Esophagus (tissue), 2 donors: Measurements from ENCODE around the gene CPNE4. TPM values are rescaled to one million over a fixed set of nuclear protein-coding genes. Genes with fewer than 3 reads are reported as not detected.

ENCODE experiments used
- H3K27ac ChIP-seq, 2 donors: one replicate each; pipeline ENCODE4 v1.5.1; 2013; ENCODE audit warnings: low read depth in 2 of 2, mild to moderate bottlenecking in 2 of 2, inconsistent platforms in 1 of 2, low read length in 1 of 2, moderate library complexity in 1 of 2
- H3K27me3 ChIP-seq, 2 donors: one replicate each; pipeline ENCODE4 v1.6.1; 2013; ENCODE audit warnings: low read length in 2 of 2, control low read depth in 1 of 2, mild to moderate bottlenecking in 1 of 2; ENCODE audit not compliant: insufficient read depth in 2 of 2, control insufficient read depth in 1 of 2
- H3K36me3 ChIP-seq, 2 donors: one replicate each; pipeline ENCODE4 v1.6.1; 2013; ENCODE audit warnings: low read length in 1 of 2; ENCODE audit not compliant: control insufficient read depth in 2 of 2, insufficient read depth in 2 of 2
- H3K4me1 ChIP-seq, 2 donors: one replicate each; pipeline ENCODE4 v1.6.1; 2013; ENCODE audit warnings: low read length in 1 of 2; ENCODE audit not compliant: control insufficient read depth in 2 of 2, insufficient read depth in 2 of 2
- H3K4me3 ChIP-seq, 2 donors: one replicate each; pipeline ENCODE4 v1.5.1; 2013; ENCODE audit warnings: low read length in 2 of 2, mild to moderate bottlenecking in 2 of 2, low read depth in 1 of 2, moderate library complexity in 1 of 2
- H3K9me3 ChIP-seq, 2 donors: one replicate each; pipeline ENCODE4 v1.6.1; 2013; ENCODE audit warnings: mild to moderate bottlenecking in 2 of 2, low read depth in 1 of 2, low read length in 1 of 2, moderate library complexity in 1 of 2; ENCODE audit not compliant: control insufficient read depth in 2 of 2, insufficient read depth in 1 of 2
- WGBS, 2 donors: extraction: QIAGEN DNeasy Blood & Tissue Kit; methylation state at CpG; one replicate each; pipeline ENCODE4 v1.1.7; 2013; 5-methylcytosine and 5-hydroxymethylcytosine counted together
- polyA plus RNA-seq, 2 donors: library from polyadenylated mRNA; stranded (reverse); fragments of 200-250 nt; gene quantifications; one replicate each; pipeline ENCODE4 v1.2.3, GENCODE V29; 2013
- donor health status: healthy with polysubstance abuse.
- donor health status: Bipolar disorder and iron deficiency.

The CPNE4 gene
- polyA plus RNA-seq, 2 donors: 0.05 to 0.08 TPM

DNA sequence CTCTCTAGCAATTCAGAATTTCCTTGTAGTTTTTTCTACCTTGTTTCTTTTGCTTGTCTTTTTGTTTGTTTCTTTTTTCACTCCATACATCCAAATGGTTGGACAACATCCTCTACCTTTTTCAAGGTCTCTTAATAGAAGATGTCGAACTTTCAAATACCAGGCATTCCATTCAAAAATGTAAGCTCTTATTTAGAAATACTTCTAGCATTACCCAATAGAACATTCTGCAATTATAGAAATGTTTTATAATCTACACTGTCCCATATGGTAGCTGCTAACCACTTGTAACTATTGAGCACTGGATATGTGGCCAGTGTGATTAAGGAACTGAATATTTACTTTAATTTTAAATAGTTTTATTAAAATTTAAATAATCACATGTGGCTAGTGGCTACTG is 335.8 kb downstream of the CPNE4 start:
- 77 to 85% methylated on average over 1 of the region's 1 CpG for WGBS, 2 donors
- H3K36me3 ChIP-seq: no peaks in the 10 kb centered on the region

DNA sequence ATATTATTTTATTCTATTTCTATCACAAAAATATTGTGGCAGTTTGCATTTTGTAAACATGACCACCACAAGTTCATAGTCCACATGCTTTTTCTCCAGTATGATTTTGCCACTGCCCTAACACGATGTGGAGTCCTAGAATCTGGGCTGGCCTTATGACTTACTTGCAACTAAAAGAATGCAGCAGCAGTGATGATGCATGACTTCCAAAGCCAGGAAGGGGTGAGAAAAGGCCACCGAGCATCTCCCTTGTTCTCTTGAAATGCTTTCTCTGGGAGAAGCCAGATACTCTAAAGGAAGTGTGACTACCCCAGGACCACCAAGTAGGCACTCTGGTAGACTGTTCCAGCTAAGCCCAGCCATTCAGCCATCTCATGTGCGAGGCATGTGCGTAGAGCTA is 340.4 kb downstream of the CPNE4 start:
- WGBS, 2 donors: 82 to 86% methylated on average over 4 of the region's 4 CpGs

More for the DNA sequence above, 335.8 kb downstream of the CPNE4 start:
- Histone ChIP-seq H3K9me3 (no peaks in the 10 kb centered on the region), H3K27me3 (no peaks in the 10 kb centered on the region), H3K4me3 (no peak overlapping the region), H3K4me1 (no peaks in the 10 kb centered on the region), H3K27ac (no peak overlapping the region)

DNA sequence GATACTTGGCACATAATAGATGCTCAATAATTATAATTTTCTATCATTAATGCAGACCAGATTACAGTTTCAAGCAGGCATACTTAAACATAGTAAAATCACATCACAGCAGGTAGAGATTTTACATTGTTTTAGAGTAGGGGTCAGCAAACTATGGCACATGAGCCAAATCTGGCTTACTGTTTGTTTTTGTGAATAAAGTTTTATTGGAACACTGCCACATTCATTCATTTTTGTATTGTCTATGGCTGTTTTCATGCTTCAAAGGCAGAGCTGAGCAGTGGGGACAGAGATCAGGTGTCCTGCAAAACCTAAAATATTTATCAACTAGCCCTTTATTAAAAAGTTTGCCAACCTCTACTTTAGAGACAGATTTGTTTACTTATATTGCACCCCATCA is 342.5 kb downstream of the CPNE4 start:
- Histone ChIP-seq H3K27ac (no peak overlapping the region), H3K4me3 (no peak overlapping the region), H3K4me1 (no peaks in the 10 kb centered on the region), H3K27me3 (no peaks in the 10 kb centered on the region), H3K9me3 (no peaks in the 10 kb centered on the region), H3K36me3 (no peaks in the 10 kb centered on the region)

More for the DNA sequence above, 340.4 kb downstream of the CPNE4 start:
- Histone ChIP-seq H3K36me3 (no peaks in the 10 kb centered on the region), H3K9me3 (no peaks in the 10 kb centered on the region), H3K27me3 (no peaks in the 10 kb centered on the region), H3K4me3 (no peak overlapping the region), H3K27ac (no peak overlapping the region), H3K4me1 (no peaks in the 10 kb centered on the region)

DNA sequence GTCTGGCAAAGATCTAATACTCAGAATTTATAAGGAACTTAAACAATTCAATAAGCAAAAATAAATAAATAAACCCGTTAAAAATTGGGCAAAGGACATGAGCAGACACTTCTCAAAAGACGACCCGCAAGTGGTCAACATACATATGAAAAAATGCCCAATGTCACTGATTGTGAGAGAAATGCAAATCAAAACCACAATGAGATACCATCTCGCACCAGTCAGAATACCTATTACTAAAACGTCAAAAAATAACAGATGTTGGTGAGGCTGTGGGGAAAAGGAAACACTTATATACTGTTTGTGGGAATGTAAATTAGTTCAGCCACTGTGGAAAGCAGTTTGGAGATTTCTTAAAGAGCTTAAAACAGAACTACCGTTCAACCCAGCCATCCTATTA is 344.0 kb downstream of the CPNE4 start:
- Histone ChIP-seq H3K9me3 (no peaks in the 10 kb centered on the region), H3K4me1 (no peaks in the 10 kb centered on the region), H3K27ac (no peak overlapping the region), H3K4me3 (no peak overlapping the region), H3K27me3 (no peaks in the 10 kb centered on the region), H3K36me3 (no peaks in the 10 kb centered on the region)
- WGBS, 2 donors: 74 to 80% methylated on average over 6 of the region's 6 CpGs

- Histone ChIP-seq H3K36me3 (no peaks in the 10 kb centered on the region), H3K4me1 (no peaks in the 10 kb centered on the region), H3K4me3 (no peak overlapping the region), H3K9me3 (no peaks in the 10 kb centered on the region), H3K27ac (no peak overlapping the region), H3K27me3 (no peaks in the 10 kb centered on the region)
- 42 to 61% methylated on average over 3 of the region's 3 CpGs for WGBS, 2 donors
These were observed 346.4 kb downstream of the CPNE4 start for GRCh38 chr3:131688370-131688769.

GRCh38 chr3:131669600-131669999 is 365.2 kb downstream of the CPNE4 start:
- Histone ChIP-seq H3K27ac (no peak overlapping the region), H3K9me3 (no peaks in the 10 kb centered on the region), H3K4me1 (no peaks in the 10 kb centered on the region), H3K36me3 (no peaks in the 10 kb centered on the region), H3K4me3 (no peak overlapping the region), H3K27me3 (no peaks in the 10 kb centered on the region)
- 68 to 70% methylated on average over 4 of the region's 4 CpGs for WGBS, 2 donors

DNA sequence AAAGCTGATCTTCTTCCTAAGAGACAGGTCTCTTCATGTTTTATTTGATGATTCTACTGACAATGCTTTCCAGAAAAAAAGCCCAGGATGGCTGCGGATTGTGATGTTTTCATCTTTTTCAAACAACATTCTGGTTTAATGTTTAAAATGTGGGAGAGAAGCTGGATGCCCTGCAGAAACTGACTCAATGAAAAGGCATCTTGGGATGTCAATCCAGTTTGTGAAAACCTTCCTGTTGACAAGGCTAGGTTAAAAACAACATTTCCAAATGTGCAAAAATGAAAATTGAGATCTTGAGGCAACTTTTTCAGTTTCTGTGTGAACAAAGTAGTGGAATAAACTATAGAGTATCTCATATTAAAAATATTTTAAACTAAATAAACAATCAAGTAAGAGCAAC is 376.0 kb downstream of the CPNE4 start:
- Histone ChIP-seq H3K27ac (no peak overlapping the region), H3K9me3 (no peaks in the 10 kb centered on the region), H3K27me3 (no peaks in the 10 kb centered on the region), H3K4me1 (no peaks in the 10 kb centered on the region), H3K36me3 (no peaks in the 10 kb centered on the region), H3K4me3 (no peak overlapping the region)
- WGBS, 2 donors: 58 to 60% methylated on average over 1 of the region's 1 CpG

- H3K27ac ChIP-seq: no peak overlapping the region
- H3K4me1 ChIP-seq: no peaks in the 10 kb centered on the region
- H3K4me3 ChIP-seq: no peak overlapping the region
- no peaks in the 10 kb centered on the region for H3K27me3 ChIP-seq
- WGBS, 2 donors: 70 to 78% methylated on average over 3 of the region's 3 CpGs
- no peaks in the 10 kb centered on the region for H3K9me3 ChIP-seq
- H3K36me3 ChIP-seq: no peaks in the 10 kb centered on the region
These were observed 376.7 kb downstream of the CPNE4 start for GRCh38 chr3:131658115-131658514.

GRCh38 chr3:131655070-131655690 is 379.6 kb downstream of the CPNE4 start:
- Histone ChIP-seq H3K27me3 (no peaks in the 10 kb centered on the region), H3K9me3 (no peaks in the 10 kb centered on the region), H3K36me3 (no peaks in the 10 kb centered on the region), H3K4me1 (no peaks in the 10 kb centered on the region), H3K4me3 (no peak overlapping the region), H3K27ac (no peak overlapping the region)
- 61 to 76% methylated on average over 7 of the region's 7 CpGs for WGBS, 2 donors

DNA sequence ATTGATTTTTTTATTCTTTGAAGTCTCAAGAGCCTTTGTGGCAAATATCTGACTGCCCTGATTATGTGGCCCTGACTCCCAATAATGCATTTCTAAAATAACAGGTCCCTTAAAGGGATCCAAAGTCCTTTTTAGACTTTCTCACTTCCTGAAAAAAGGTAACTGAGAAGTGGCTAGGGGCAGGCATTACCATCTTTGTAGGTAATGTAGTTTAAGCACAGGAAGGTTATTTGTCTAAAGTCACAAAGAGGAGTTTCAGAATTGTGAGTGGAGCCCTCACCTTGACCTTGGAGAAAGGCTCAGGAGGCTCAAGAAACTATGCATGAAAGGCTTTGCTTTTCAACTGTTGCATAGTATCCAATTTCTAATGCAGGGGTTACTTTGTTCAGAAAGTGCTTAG is 389.2 kb downstream of the CPNE4 start:
- Histone ChIP-seq H3K4me1 (no peaks in the 10 kb centered on the region), H3K4me3 (no peak overlapping the region), H3K36me3 (no peaks in the 10 kb centered on the region), H3K27me3 (no peaks in the 10 kb centered on the region), H3K27ac (no peak overlapping the region), H3K9me3 (no peaks in the 10 kb centered on the region)
